SK-N-SH (cell line): ENCODE measurements around the gene PLA2G4E.

Experiments
- EP300 ChIP-seq, 2 experiments: IDR thresholded peaks; 2 replicates each; pipeline versions ENCODE4 v1.4.0 to v1.6.1; 2012; ENCODE audit warnings: borderline replicate concordance in 1 of 2, low read depth in 1 of 2, low read length in 1 of 2
- GABPA ChIP-seq: IDR thresholded peaks from 2 replicates; pipeline ENCODE4 v1.4.0; 2012; ENCODE audit warnings: low read depth, mild to moderate bottlenecking
- POLR2AphosphoS5 ChIP-seq: IDR thresholded peaks from 2 replicates; pipeline ENCODE4 v1.6.1; 2012; ENCODE audit warnings: low read depth, low read length
- TAF1 ChIP-seq: IDR thresholded peaks from 2 replicates; pipeline ENCODE4 v1.6.1; 2012; ENCODE audit warnings: low read depth, mild to moderate bottlenecking, low read length, moderate library complexity, borderline replicate concordance
- TF ChIP-seq, protein P1 (sequence below): fragments of 200-600 bp; sonication (generic); IDR thresholded peaks from 2 replicates; pipeline ENCODE4 v1.6.1; 2017; ENCODE audit warnings: antibody characterized with exemption, mild to moderate bottlenecking, moderate library complexity
- TF ChIP-seq, protein P2 (sequence below): IDR thresholded peaks from 2 replicates; pipeline ENCODE4 v1.6.1; 2012; ENCODE audit warnings: mild to moderate bottlenecking, low read depth, low read length, moderate library complexity
- TF ChIP-seq, protein P3 (sequence below): fragments of 150-350 bp; IDR thresholded peaks from 2 replicates; pipeline ENCODE4 v1.6.1; 2016; ENCODE audit warnings: mild to moderate bottlenecking, low read depth, low read length

DNA sequence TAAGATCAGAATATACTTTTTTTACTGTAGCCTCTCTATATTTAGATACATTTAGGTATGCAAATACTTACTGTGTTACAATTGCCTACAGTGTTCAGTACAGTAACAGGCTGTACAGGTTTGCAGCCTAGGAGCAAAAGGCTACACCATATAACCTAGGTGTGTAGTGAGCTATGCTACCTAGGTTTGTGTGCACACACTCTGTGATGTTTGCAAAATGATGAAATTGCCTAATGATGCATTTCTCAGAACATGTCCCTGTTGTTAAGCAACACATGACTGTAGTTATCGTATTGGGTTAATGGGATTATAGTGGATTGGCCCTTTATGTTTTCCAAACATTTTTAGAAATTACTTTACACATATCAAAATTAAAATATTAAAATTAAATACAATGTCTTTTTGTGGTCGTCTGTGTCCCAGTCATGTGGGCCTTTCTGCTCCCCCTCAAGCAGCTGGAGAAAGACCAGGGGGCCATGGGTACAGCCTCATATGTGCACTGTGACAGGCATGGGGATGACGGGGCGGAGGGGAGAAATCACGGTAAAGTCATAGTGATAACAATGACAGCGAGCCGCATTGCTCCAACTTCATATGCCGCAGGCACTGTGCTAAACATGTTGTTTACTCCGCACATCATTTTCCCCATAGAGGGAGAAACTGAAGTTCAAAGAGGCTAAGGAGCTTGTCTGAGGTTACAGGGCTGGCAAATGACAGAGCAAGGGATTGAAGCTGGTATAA, 27.4 kb upstream of the PLA2G4E start:
- TF ChIP-seq, protein P1, sequence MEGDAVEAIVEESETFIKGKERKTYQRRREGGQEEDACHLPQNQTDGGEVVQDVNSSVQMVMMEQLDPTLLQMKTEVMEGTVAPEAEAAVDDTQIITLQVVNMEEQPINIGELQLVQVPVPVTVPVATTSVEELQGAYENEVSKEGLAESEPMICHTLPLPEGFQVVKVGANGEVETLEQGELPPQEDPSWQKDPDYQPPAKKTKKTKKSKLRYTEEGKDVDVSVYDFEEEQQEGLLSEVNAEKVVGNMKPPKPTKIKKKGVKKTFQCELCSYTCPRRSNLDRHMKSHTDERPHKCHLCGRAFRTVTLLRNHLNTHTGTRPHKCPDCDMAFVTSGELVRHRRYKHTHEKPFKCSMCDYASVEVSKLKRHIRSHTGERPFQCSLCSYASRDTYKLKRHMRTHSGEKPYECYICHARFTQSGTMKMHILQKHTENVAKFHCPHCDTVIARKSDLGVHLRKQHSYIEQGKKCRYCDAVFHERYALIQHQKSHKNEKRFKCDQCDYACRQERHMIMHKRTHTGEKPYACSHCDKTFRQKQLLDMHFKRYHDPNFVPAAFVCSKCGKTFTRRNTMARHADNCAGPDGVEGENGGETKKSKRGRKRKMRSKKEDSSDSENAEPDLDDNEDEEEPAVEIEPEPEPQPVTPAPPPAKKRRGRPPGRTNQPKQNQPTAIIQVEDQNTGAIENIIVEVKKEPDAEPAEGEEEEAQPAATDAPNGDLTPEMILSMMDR = no peak
- no peak for TF ChIP-seq TAF1
- TF ChIP-seq, protein P2, sequence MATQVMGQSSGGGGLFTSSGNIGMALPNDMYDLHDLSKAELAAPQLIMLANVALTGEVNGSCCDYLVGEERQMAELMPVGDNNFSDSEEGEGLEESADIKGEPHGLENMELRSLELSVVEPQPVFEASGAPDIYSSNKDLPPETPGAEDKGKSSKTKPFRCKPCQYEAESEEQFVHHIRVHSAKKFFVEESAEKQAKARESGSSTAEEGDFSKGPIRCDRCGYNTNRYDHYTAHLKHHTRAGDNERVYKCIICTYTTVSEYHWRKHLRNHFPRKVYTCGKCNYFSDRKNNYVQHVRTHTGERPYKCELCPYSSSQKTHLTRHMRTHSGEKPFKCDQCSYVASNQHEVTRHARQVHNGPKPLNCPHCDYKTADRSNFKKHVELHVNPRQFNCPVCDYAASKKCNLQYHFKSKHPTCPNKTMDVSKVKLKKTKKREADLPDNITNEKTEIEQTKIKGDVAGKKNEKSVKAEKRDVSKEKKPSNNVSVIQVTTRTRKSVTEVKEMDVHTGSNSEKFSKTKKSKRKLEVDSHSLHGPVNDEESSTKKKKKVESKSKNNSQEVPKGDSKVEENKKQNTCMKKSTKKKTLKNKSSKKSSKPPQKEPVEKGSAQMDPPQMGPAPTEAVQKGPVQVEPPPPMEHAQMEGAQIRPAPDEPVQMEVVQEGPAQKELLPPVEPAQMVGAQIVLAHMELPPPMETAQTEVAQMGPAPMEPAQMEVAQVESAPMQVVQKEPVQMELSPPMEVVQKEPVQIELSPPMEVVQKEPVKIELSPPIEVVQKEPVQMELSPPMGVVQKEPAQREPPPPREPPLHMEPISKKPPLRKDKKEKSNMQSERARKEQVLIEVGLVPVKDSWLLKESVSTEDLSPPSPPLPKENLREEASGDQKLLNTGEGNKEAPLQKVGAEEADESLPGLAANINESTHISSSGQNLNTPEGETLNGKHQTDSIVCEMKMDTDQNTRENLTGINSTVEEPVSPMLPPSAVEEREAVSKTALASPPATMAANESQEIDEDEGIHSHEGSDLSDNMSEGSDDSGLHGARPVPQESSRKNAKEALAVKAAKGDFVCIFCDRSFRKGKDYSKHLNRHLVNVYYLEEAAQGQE = no peak
- no peak for TF ChIP-seq EP300 (IDR thresholded peaks at IDR 0.05; ENCODE audit: borderline replicate concordance in 1 of 2, low read depth in 1 of 2, low read length in 1 of 2)
- TF ChIP-seq, protein P3, sequence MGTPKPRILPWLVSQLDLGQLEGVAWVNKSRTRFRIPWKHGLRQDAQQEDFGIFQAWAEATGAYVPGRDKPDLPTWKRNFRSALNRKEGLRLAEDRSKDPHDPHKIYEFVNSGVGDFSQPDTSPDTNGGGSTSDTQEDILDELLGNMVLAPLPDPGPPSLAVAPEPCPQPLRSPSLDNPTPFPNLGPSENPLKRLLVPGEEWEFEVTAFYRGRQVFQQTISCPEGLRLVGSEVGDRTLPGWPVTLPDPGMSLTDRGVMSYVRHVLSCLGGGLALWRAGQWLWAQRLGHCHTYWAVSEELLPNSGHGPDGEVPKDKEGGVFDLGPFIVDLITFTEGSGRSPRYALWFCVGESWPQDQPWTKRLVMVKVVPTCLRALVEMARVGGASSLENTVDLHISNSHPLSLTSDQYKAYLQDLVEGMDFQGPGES = no peak
- no peak for TF ChIP-seq POLR2AphosphoS5
- no peak for TF ChIP-seq GABPA
